GM12891 (cell line): ENCODE data around the gene SLC35F4.
"Not testable (repeated sequence)": the region's sequence is repeated elsewhere in the genome, so short reads cannot be mapped to it uniquely, and the experiment has no call there.

ENCODE experiments used
- DNase-seq: peaks from one replicate; pipeline ENCODE4 v3.0.0; 2011; ENCODE audit warnings: low spot score; ENCODE audit not compliant: insufficient read length
- FAIRE-seq: peaks from 2 replicates; lab custom pipeline; 2011; peaks lifted over from hg19 to GRCh38; lab: Jason Lieb, UNC
- PAX5 ChIP-seq: IDR thresholded peaks from 2 replicates; pipeline ENCODE4 v1.6.1; 2011; ENCODE audit warnings: low read length, moderate library complexity, mild to moderate bottlenecking; ENCODE audit not compliant: insufficient read depth, severe bottlenecking
- POLR2A ChIP-seq: IDR thresholded peaks from 2 replicates; pipeline ENCODE4 v1.6.1; 2011; ENCODE audit warnings: low read depth, low read length, control low read depth
- POLR2AphosphoS5 ChIP-seq: IDR thresholded peaks from 2 replicates; pipeline ENCODE4 v1.6.1; 2011; ENCODE audit warnings: low read depth, low read length, control low read depth
- POU2F2 ChIP-seq: IDR thresholded peaks from 2 replicates; pipeline ENCODE4 v1.6.1; 2011; ENCODE audit warnings: low read depth, mild to moderate bottlenecking, control low read depth, low read length, moderate library complexity
- SPI1 ChIP-seq: IDR thresholded peaks from 2 replicates; pipeline ENCODE4 v1.6.1; 2011; ENCODE audit warnings: low read depth, low read length, control low read depth
- TAF1 ChIP-seq: IDR thresholded peaks from 2 replicates; pipeline ENCODE4 v1.6.1; 2011; ENCODE audit warnings: low read depth, low read length, control low read depth

Gene SLC35F4

GRCh38 chr14:57736391-57736790 is 129.5 kb downstream of the SLC35F4 start:
- no peak for DNase-seq
- FAIRE-seq, result no peak
- no peak for TF ChIP-seq POLR2AphosphoS5
- no peak for TF ChIP-seq POU2F2
- TF ChIP-seq TAF1, result no peak

GRCh38 chr14:57735276-57735675 is 130.6 kb downstream of the SLC35F4 start:
- FAIRE-seq (no peak), DNase-seq (no peak)
- TF ChIP-seq POLR2AphosphoS5 (no peak), POU2F2 (no peak), PAX5 (no peak), SPI1 (no peak), TAF1 (no peak), POLR2A (no peak)

- DNase-seq (no peak), FAIRE-seq (no peak)
- TF ChIP-seq PAX5 (no peak), POLR2AphosphoS5 (no peak), POLR2A (no peak), TAF1 (no peak), POU2F2 (no peak), SPI1 (no peak)
Observed at GRCh38 chr14:57732463-57733285, 133.2 kb downstream of the SLC35F4 start.

GRCh38 chr14:57729208-57730187 is 136.4 kb downstream of the SLC35F4 start:
- FAIRE-seq (no peak), DNase-seq (no peak)
- TF ChIP-seq PAX5, result no peak
- no peak for TF ChIP-seq POLR2AphosphoS5
- no peak for TF ChIP-seq POU2F2
- TF ChIP-seq POLR2A, result no peak
- TF ChIP-seq TAF1, result no peak
- no peak for TF ChIP-seq SPI1

- DNase-seq, result no peak
- TF ChIP-seq PAX5 (no peak), POU2F2 (no peak), TAF1 (no peak), POLR2A (no peak), POLR2AphosphoS5 (no peak), SPI1 (no peak)
- no peak for FAIRE-seq
Observed at GRCh38 chr14:57725399-57726077, 140.4 kb downstream of the SLC35F4 start.

GRCh38 chr14:57722141-57722540 is 143.8 kb downstream of the SLC35F4 start:
- FAIRE-seq, DNase-seq: not testable (repeated sequence)

GRCh38 chr14:57714487-57714931 is 151.4 kb downstream of the SLC35F4 start:
- DNase-seq (no peak), FAIRE-seq (no peak)
- TF ChIP-seq TAF1 (no peak), POLR2A (no peak), SPI1 (no peak), POLR2AphosphoS5 (no peak), POU2F2 (no peak), PAX5 (no peak)

- DNase-seq, result no peak
- FAIRE-seq, result no peak
- TF ChIP-seq POLR2AphosphoS5, result no peak
Observed at GRCh38 chr14:57712698-57713097, 153.2 kb downstream of the SLC35F4 start.

- TF ChIP-seq TAF1 (no peak), POLR2AphosphoS5 (no peak), PAX5 (no peak), POLR2A (no peak), SPI1 (no peak), POU2F2 (no peak)
- FAIRE-seq, result no peak
- DNase-seq, result no peak
Observed at GRCh38 chr14:57712102-57712501, 153.8 kb downstream of the SLC35F4 start.

GRCh38 chr14:57709909-57710308 is 156.0 kb downstream of the SLC35F4 start:
- DNase-seq (no peak), FAIRE-seq (no peak)
- TF ChIP-seq SPI1 (no peak), TAF1 (no peak), POLR2A (no peak), PAX5 (no peak), POLR2AphosphoS5 (no peak), POU2F2 (no peak)

GRCh38 chr14:57709086-57709485 is 156.8 kb downstream of the SLC35F4 start:
- not testable (repeated sequence) for DNase-seq, FAIRE-seq
